Liver (tissue), 9 donors: ENCODE measurements around the gene LRRC4. TPM values are rescaled to one million over a fixed set of nuclear protein-coding genes. Genes with fewer than 3 reads are reported as not detected.

Experiments
- DNase-seq: peaks from one replicate; pipeline ENCODE4 v3.0.0-alpha.2; 2017; ENCODE audit warnings: low spot score
- H3K27ac ChIP-seq, 2 donors: one replicate each; pipeline ENCODE4 v1.7.0; 2013; ENCODE audit warnings: inconsistent platforms in 2 of 2, low read length in 2 of 2, control low read depth in 1 of 2, low read depth in 1 of 2, mild to moderate bottlenecking in 1 of 2
- H3K27me3 ChIP-seq, 4 donors: one replicate each; pipeline versions ENCODE4 v1.6.1 to v1.7.0; 2013; ENCODE audit warnings: low read length in 3 of 4, inconsistent platforms in 1 of 4, mild to moderate bottlenecking in 1 of 4, moderate library complexity in 1 of 4; ENCODE audit not compliant: control insufficient read depth in 4 of 4, insufficient read depth in 4 of 4
- H3K36me3 ChIP-seq, 4 donors: one replicate each; pipeline versions ENCODE4 v1.6.1 to v1.7.0; 2013; ENCODE audit warnings: low read length in 3 of 4, mild to moderate bottlenecking in 3 of 4, low read depth in 1 of 4, moderate library complexity in 1 of 4; ENCODE audit not compliant: control insufficient read depth in 4 of 4, insufficient read depth in 3 of 4
- H3K4me1 ChIP-seq, 4 donors: one replicate each; pipeline versions ENCODE4 v1.6.1 to v1.7.0; 2013; ENCODE audit warnings: low read length in 3 of 4, mild to moderate bottlenecking in 3 of 4, moderate library complexity in 1 of 4; ENCODE audit not compliant: control insufficient read depth in 4 of 4, insufficient read depth in 4 of 4
- H3K4me3 ChIP-seq, 3 donors: one replicate each; pipeline versions ENCODE4 v1.6.1 to v1.7.0; 2013; ENCODE audit warnings: low read length in 3 of 3, control low read depth in 1 of 3, low read depth in 1 of 3, mild to moderate bottlenecking in 1 of 3
- H3K9ac ChIP-seq, 2 donors: one replicate each; pipeline ENCODE4 v1.7.0; 2013; ENCODE audit warnings: low read length in 2 of 2, mild to moderate bottlenecking in 2 of 2, moderate library complexity in 2 of 2, control low read depth in 1 of 2, low read depth in 1 of 2
- H3K9me3 ChIP-seq, 4 donors: one replicate each; pipeline versions ENCODE4 v1.6.1 to v1.7.0; 2013; ENCODE audit warnings: low read length in 3 of 4; ENCODE audit not compliant: control insufficient read depth in 4 of 4
- CTCF ChIP-seq: fragments of 150-350 bp; IDR thresholded peaks from 2 replicates; pipeline ENCODE4 v1.5.1; 2017; ENCODE audit warnings: improper control_type of control experiment, low read depth, low read length; ENCODE audit not compliant: missing input control
- EGR1 ChIP-seq, 2 donors: IDR thresholded peaks; 2 replicates each; pipeline ENCODE4 v1.6.1; 2016 to 2018; ENCODE audit warnings: antibody characterized with exemption in 2 of 2, low read depth in 2 of 2
- FOXA1 ChIP-seq: IDR thresholded peaks from 2 replicates; pipeline ENCODE4 v1.6.1; 2016; ENCODE audit warnings: antibody characterized with exemption
- FOXA2 ChIP-seq: IDR thresholded peaks from 2 replicates; pipeline ENCODE4 v1.6.1; 2016; ENCODE audit warnings: antibody characterized with exemption
- GABPA ChIP-seq, 2 donors: IDR thresholded peaks in 1 of 2; conservative IDR thresholded peaks in 1 of 2; 2 replicates each; pipeline ENCODE4 v1.6.1; 2016; ENCODE audit warnings: antibody characterized with exemption in 2 of 2, mild to moderate bottlenecking in 1 of 2, moderate library complexity in 1 of 2
- HNF4A ChIP-seq, 2 donors: conservative IDR thresholded peaks; 2 replicates each; pipeline ENCODE4 v1.6.1; 2016; ENCODE audit warnings: antibody characterized with exemption in 2 of 2, mild to moderate bottlenecking in 2 of 2
- HNF4G ChIP-seq: IDR thresholded peaks from 2 replicates; pipeline ENCODE4 v1.6.1; 2016; ENCODE audit warnings: antibody characterized with exemption
- JUND ChIP-seq, 2 donors: IDR thresholded peaks; 2 replicates each; pipeline ENCODE4 v1.6.1; 2016; ENCODE audit warnings: antibody characterized with exemption in 2 of 2
- MAX ChIP-seq: IDR thresholded peaks from 2 replicates; pipeline ENCODE4 v1.6.1; 2016; ENCODE audit warnings: antibody characterized with exemption
- RAD21 ChIP-seq, 2 donors: IDR thresholded peaks; 2 replicates each; pipeline ENCODE4 v1.6.1; 2016; ENCODE audit warnings: antibody characterized with exemption in 2 of 2, mild to moderate bottlenecking in 2 of 2
- RXRA ChIP-seq, 2 donors: IDR thresholded peaks; 2 replicates each; pipeline ENCODE4 v1.6.1; 2017 to 2018; ENCODE audit warnings: antibody characterized with exemption in 2 of 2, mild to moderate bottlenecking in 1 of 2
- SP1 ChIP-seq: IDR thresholded peaks from 2 replicates; pipeline ENCODE4 v1.6.1; 2018; ENCODE audit warnings: antibody characterized with exemption, mild to moderate bottlenecking
- TAF1 ChIP-seq: conservative IDR thresholded peaks from 2 replicates; pipeline ENCODE4 v1.6.1; 2016; ENCODE audit warnings: antibody characterized with exemption, mild to moderate bottlenecking
- ZBTB33 ChIP-seq: IDR thresholded peaks from 2 replicates; pipeline ENCODE4 v1.6.1; 2016; ENCODE audit warnings: antibody characterized with exemption
- WGBS: extraction: QIAGEN DNeasy Blood & Tissue Kit; methylation state at CpG from one replicate; pipeline ENCODE4 v1.1.7; 2013; 5-methylcytosine and 5-hydroxymethylcytosine counted together
- polyA plus RNA-seq, 2 donors: library from polyadenylated mRNA; stranded (reverse) in 1 of 2; unstranded in 1 of 2; fragments of 200-250 nt in 1 of 2; fragments of >200 nt in 1 of 2; fragmentation: Nextera tagmentation in 1 of 2; extraction: Ambion mirVana in 1 of 2; gene quantifications; one replicate each; pipeline versions ENCODE4 v1.2.1 to v1.2.3, GENCODE V29; 2013 to 2015
- total RNA-seq, 2 donors: library from RNA; depleted of rRNA; stranded (reverse); fragments of >200 nt; gene quantifications; one replicate each; pipeline ENCODE4 v1.2.3, GENCODE V29; 2014
- TF ChIP-seq, protein P1 (sequence below): IDR thresholded peaks from 2 replicates; pipeline ENCODE4 v1.6.1; 2016; ENCODE audit warnings: antibody characterized with exemption, mild to moderate bottlenecking
- donor health status: healthy.
- donor health status: healthy.
- donor health status: healthy.
- donor health status: healthy.
- donor health status: healthy.

LRRC4 gene
- total and polyA plus RNA-seq, 4 donors, result 0.54 to 2.7 (median 1.2) TPM

- H3K9ac ChIP-seq, result no peak overlapping the region
- H3K9me3 ChIP-seq, result no peaks in the 10 kb centered on the region
- TF ChIP-seq JUND (IDR thresholded peaks at IDR 0.05), result no peak
- no peak overlapping the region for H3K4me3 ChIP-seq
- no peak for DNase-seq
- H3K27me3 ChIP-seq, result no peaks in the 10 kb centered on the region
- WGBS, result 93% methylated on average over 8 of the region's 8 CpGs
- H3K4me1 ChIP-seq, result no peaks in the 10 kb centered on the region
- H3K36me3 ChIP-seq, result peaks cover 0 to 6% (median under 1%) of the 10 kb centered on the region in 4 donors
- no peak overlapping the region for H3K27ac ChIP-seq
Observed at GRCh38 chr7:128056901-128057300, 25.7 kb upstream of the LRRC4 start.

DNA sequence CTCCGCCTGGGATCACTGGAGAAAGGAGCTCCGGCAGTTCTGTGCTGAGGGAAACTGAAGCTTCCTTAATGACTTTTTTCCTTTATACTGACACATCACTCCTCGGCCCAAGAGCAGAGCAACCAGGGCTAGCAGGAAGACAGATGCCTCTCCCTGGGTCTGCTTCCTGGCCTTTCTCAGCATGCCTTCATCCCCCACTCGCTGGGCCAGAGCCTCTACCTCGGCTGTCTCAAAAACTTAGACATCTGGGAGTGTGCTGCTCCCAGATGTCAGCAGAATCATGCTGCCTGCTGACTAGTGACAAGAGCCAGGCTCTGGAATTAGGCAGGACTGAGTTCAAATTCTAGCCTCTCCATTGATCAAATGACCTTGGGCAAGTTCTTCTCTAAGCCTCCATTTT lies 24.4 kb upstream of the LRRC4 start:
- no peak overlapping the region for H3K27ac ChIP-seq
- TF ChIP-seq JUND (IDR thresholded peaks at IDR 0.05), result no peak
- TF ChIP-seq CTCF, result no peak
- no peak for TF ChIP-seq HNF4A (conservative IDR thresholded peaks at IDR 0.05)
- no peak for TF ChIP-seq RXRA (IDR thresholded peaks at IDR 0.05)
- no peak for TF ChIP-seq RAD21 (IDR thresholded peaks at IDR 0.05)
- no peak for TF ChIP-seq TAF1
- TF ChIP-seq ZBTB33, result no peak
- no peak overlapping the region for H3K9ac ChIP-seq
- no peak overlapping the region for H3K4me3 ChIP-seq
- H3K27me3 ChIP-seq, result no peaks in the 10 kb centered on the region
- H3K4me1 ChIP-seq, result no peaks in the 10 kb centered on the region
- WGBS, result 82% methylated on average over 5 of the region's 5 CpGs
- peaks cover 0 to 6% (median under 1%) of the 10 kb centered on the region in 4 donors for H3K36me3 ChIP-seq
- no peaks in the 10 kb centered on the region for H3K9me3 ChIP-seq
- no peak for DNase-seq

DNA sequence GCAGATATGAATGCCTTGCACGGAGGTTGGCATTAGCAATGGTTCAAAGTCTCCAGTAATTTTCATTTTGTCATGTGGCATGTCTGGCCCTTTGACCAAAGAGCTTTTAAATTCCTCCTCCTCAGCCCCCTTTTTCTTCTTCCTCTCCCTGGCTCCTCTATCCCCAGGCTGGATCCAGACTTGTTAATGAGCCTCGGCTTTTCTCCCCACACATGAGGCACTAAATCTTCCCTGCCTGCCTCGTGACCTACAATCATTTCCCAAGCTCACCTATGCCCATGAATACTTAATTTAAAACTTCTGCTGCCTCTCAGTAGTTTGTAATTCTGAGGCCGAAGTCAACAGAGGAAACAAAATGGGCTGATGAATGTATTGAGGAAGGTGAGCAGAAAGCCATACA lies 23.3 kb upstream of the LRRC4 start:
- Histone ChIP-seq H3K4me3 (no peak overlapping the region), H3K9ac (no peak overlapping the region), H3K27ac (no peak overlapping the region), H3K9me3 (no peaks in the 10 kb centered on the region), H3K4me1 (no peaks in the 10 kb centered on the region), H3K36me3 (peaks cover 0 to 6% (median under 1%) of the 10 kb centered on the region in 4 donors), H3K27me3 (no peaks in the 10 kb centered on the region)
- 93% methylated on average over 4 of the region's 4 CpGs for WGBS
- no peak for DNase-seq
- TF ChIP-seq, protein P1, sequence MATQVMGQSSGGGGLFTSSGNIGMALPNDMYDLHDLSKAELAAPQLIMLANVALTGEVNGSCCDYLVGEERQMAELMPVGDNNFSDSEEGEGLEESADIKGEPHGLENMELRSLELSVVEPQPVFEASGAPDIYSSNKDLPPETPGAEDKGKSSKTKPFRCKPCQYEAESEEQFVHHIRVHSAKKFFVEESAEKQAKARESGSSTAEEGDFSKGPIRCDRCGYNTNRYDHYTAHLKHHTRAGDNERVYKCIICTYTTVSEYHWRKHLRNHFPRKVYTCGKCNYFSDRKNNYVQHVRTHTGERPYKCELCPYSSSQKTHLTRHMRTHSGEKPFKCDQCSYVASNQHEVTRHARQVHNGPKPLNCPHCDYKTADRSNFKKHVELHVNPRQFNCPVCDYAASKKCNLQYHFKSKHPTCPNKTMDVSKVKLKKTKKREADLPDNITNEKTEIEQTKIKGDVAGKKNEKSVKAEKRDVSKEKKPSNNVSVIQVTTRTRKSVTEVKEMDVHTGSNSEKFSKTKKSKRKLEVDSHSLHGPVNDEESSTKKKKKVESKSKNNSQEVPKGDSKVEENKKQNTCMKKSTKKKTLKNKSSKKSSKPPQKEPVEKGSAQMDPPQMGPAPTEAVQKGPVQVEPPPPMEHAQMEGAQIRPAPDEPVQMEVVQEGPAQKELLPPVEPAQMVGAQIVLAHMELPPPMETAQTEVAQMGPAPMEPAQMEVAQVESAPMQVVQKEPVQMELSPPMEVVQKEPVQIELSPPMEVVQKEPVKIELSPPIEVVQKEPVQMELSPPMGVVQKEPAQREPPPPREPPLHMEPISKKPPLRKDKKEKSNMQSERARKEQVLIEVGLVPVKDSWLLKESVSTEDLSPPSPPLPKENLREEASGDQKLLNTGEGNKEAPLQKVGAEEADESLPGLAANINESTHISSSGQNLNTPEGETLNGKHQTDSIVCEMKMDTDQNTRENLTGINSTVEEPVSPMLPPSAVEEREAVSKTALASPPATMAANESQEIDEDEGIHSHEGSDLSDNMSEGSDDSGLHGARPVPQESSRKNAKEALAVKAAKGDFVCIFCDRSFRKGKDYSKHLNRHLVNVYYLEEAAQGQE, result no peak
- no peak for TF ChIP-seq GABPA (IDR thresholded peaks at IDR 0.05 in 1 of 2, conservative IDR thresholded peaks at IDR 0.05 in 1 of 2)
- TF ChIP-seq SP1, result no peak
- no peak for TF ChIP-seq FOXA1
- TF ChIP-seq FOXA2, result no peak
- TF ChIP-seq JUND (IDR thresholded peaks at IDR 0.05), result no peak
- no peak for TF ChIP-seq ZBTB33
- no peak for TF ChIP-seq CTCF
- TF ChIP-seq MAX, result no peak
- no peak for TF ChIP-seq EGR1 (IDR thresholded peaks at IDR 0.05; ENCODE audit: low read depth in 2 of 2)
- TF ChIP-seq RAD21 (IDR thresholded peaks at IDR 0.05), result no peak
- TF ChIP-seq HNF4G, result no peak
- no peak for TF ChIP-seq HNF4A (conservative IDR thresholded peaks at IDR 0.05)
